ENCODE measurements around the gene DCBLD2.

Gene DCBLD2

GRCh38 chr3:98784666-98785600 lies 116.6 kb downstream of the DCBLD2 start:
- H3K4me1 ChIP-seq, result peaks cover 0 to 81% (median 4%) of the 10 kb centered on the region in 10 experiments; a peak in 9 of 20 replicates
- peaks cover 0 to 7% (median 0%) of the 10 kb centered on the region in 11 experiments; a peak in 2 of 22 replicates for H3K9me3 ChIP-seq (replicated peaks in 1 of 11)
- no peaks in the 10 kb centered on the region for H3K27me3 ChIP-seq
- peaks cover 0 to 100% (median 3%) of the 10 kb centered on the region in 11 experiments; a peak in 11 of 22 replicates for H3K36me3 ChIP-seq
- H3K9ac ChIP-seq, result no peak overlapping the region
- H3K4me3 ChIP-seq, result no peak overlapping the region
- TF ChIP-seq Cebpa-rat (IDR thresholded peaks at IDR 0.05), result peak in 3 of 11 experiments; percentile 10 to 51 (median 15); a peak in 2 of 22 replicates
- no peak overlapping the region for H3K27ac ChIP-seq
- H4K20me1 ChIP-seq, result peaks cover 0 to 97% (median 0%) of the 10 kb centered on the region in 11 experiments; a peak in 6 of 22 replicates
- peak overlapping the region in 2 of 11 experiments; percentile 25 to 51; a peak in 2 of 22 replicates for H3K4me2 ChIP-seq

- H3K9me3 ChIP-seq (replicated peaks in 1 of 11), result peaks cover 0 to 9% (median 0%) of the 10 kb centered on the region in 11 experiments; a peak in 2 of 22 replicates
- TF ChIP-seq Cebpa-rat (IDR thresholded peaks at IDR 0.05), result no peak
Measured at GRCh38 chr3:98784042-98784441, 117.5 kb downstream of the DCBLD2 start.

GRCh38 chr3:98782824-98783500 lies 118.5 kb downstream of the DCBLD2 start:
- no peak overlapping the region for H3K4me3 ChIP-seq
- no peak overlapping the region for H3K9ac ChIP-seq
- H3K27ac ChIP-seq, result no peak overlapping the region
- peaks cover 0 to 98% (median 3%) of the 10 kb centered on the region in 11 experiments; a peak in 11 of 22 replicates for H3K36me3 ChIP-seq
- peaks cover 0 to 96% (median 0%) of the 10 kb centered on the region in 11 experiments; a peak in 7 of 22 replicates for H4K20me1 ChIP-seq
- peaks cover 0 to 95% (median 20%) of the 10 kb centered on the region in 10 experiments; a peak in 14 of 20 replicates for H3K4me1 ChIP-seq
- H3K4me2 ChIP-seq, result peak overlapping the region in 3 of 11 experiments; percentile 18 to 51 (median 48); a peak in 3 of 22 replicates
- no peak for TF ChIP-seq Cebpa-rat (IDR thresholded peaks at IDR 0.05)
- no peaks in the 10 kb centered on the region for H3K27me3 ChIP-seq
- peaks cover 0 to 9% (median 0%) of the 10 kb centered on the region in 11 experiments; a peak in 2 of 22 replicates for H3K9me3 ChIP-seq (replicated peaks in 1 of 11)

More at GRCh38 chr3:98784042-98784441, 117.5 kb downstream of the DCBLD2 start:
- Histone ChIP-seq H3K4me2 (peak overlapping the region in 3 of 11 experiments; percentile 17 to 51 (median 48); a peak in 4 of 22 replicates), H3K4me1 (peaks cover 0 to 90% (median 10%) of the 10 kb centered on the region in 10 experiments; a peak in 13 of 20 replicates), H3K27me3 (no peaks in the 10 kb centered on the region), H3K9ac (no peak overlapping the region), H4K20me1 (peaks cover 0 to 96% (median 0%) of the 10 kb centered on the region in 11 experiments; a peak in 6 of 22 replicates), H3K4me3 (no peak overlapping the region), H3K36me3 (peaks cover 0 to 100% (median 3%) of the 10 kb centered on the region in 11 experiments; a peak in 11 of 22 replicates), H3K27ac (no peak overlapping the region)

GRCh38 chr3:98780343-98780742 lies 121.2 kb downstream of the DCBLD2 start:
- peak overlapping the region in 1 of 11 experiments; percentile 85; a peak in 3 of 22 replicates for H3K27ac ChIP-seq
- H3K4me1 ChIP-seq, result peaks cover 0 to 95% (median 20%) of the 10 kb centered on the region in 10 experiments; a peak in 14 of 20 replicates
- peak overlapping the region in 2 of 11 experiments; percentile 84 to 85; a peak in 4 of 22 replicates for H3K4me2 ChIP-seq
- H3K9ac ChIP-seq, result no peak overlapping the region
- H3K4me3 ChIP-seq, result no peak overlapping the region
- TF ChIP-seq Cebpa-rat (IDR thresholded peaks at IDR 0.05), result no peak
- no peaks in the 10 kb centered on the region for H3K27me3 ChIP-seq
- H3K36me3 ChIP-seq, result peaks cover 0 to 98% (median 3%) of the 10 kb centered on the region in 11 experiments; a peak in 10 of 22 replicates
- peaks cover 0 to 96% (median 0%) of the 10 kb centered on the region in 11 experiments; a peak in 7 of 22 replicates for H4K20me1 ChIP-seq
- peaks cover 0 to 9% (median 0%) of the 10 kb centered on the region in 11 experiments; a peak in 2 of 22 replicates for H3K9me3 ChIP-seq (replicated peaks in 1 of 11)

GRCh38 chr3:98779541-98780335 lies 121.8 kb downstream of the DCBLD2 start:
- Histone ChIP-seq H3K4me1 (peaks cover 0 to 95% (median 20%) of the 10 kb centered on the region in 10 experiments; a peak in 14 of 20 replicates), H4K20me1 (peaks cover 0 to 96% (median 0%) of the 10 kb centered on the region in 11 experiments; a peak in 7 of 22 replicates), H3K27ac (peak overlapping the region in 6 of 11 experiments; percentile 15 to 85 (median 68); a peak in 7 of 22 replicates), H3K4me3 (no peak overlapping the region), H3K36me3 (peaks cover 0 to 98% (median 3%) of the 10 kb centered on the region in 11 experiments; a peak in 10 of 22 replicates), H3K9me3 (replicated peaks in 1 of 11) (peaks cover 0 to 9% (median 0%) of the 10 kb centered on the region in 11 experiments; a peak in 2 of 22 replicates), H3K9ac (no peak overlapping the region), H3K4me2 (peak overlapping the region in 5 of 11 experiments; percentile 65 to 85 (median 82); a peak in 9 of 22 replicates), H3K27me3 (no peaks in the 10 kb centered on the region)
- no peak for TF ChIP-seq Cebpa-rat (IDR thresholded peaks at IDR 0.05)

- H3K9me3 ChIP-seq (replicated peaks in 1 of 11), result peaks cover 0 to 9% (median 0%) of the 10 kb centered on the region in 11 experiments; a peak in 2 of 22 replicates
- H3K4me3 ChIP-seq, result 0 out of 20 replicates have a peak overlapping the region, but pooled peaks of 1 of the 10 experiments have one; percentile 11
- H3K4me1 ChIP-seq, result peaks cover 0 to 95% (median 20%) of the 10 kb centered on the region in 10 experiments; a peak in 14 of 20 replicates
- H3K4me2 ChIP-seq, result peak overlapping the region in 7 of 11 experiments; percentile 12 to 85 (median 78); a peak in 13 of 22 replicates
- peak in 7 of 11 experiments; percentile 16 to 65 (median 23); a peak in 5 of 22 replicates for TF ChIP-seq Cebpa-rat (IDR thresholded peaks at IDR 0.05)
- H3K36me3 ChIP-seq, result peaks cover 0 to 98% (median 3%) of the 10 kb centered on the region in 11 experiments; a peak in 10 of 22 replicates
- peak overlapping the region in 5 of 11 experiments; percentile 30 to 59 (median 46); a peak in 9 of 22 replicates for H3K9ac ChIP-seq
- peaks cover 0 to 96% (median 0%) of the 10 kb centered on the region in 11 experiments; a peak in 7 of 22 replicates for H4K20me1 ChIP-seq
- no peaks in the 10 kb centered on the region for H3K27me3 ChIP-seq
- peak overlapping the region in 7 of 11 experiments; percentile 4 to 85 (median 71); a peak in 13 of 22 replicates for H3K27ac ChIP-seq
Measured at GRCh38 chr3:98778852-98779413, 122.6 kb downstream of the DCBLD2 start.

GRCh38 chr3:98778383-98778782 lies 123.1 kb downstream of the DCBLD2 start:
- Histone ChIP-seq H3K9ac (peak overlapping the region in 5 of 11 experiments; percentile 30 to 59 (median 46); a peak in 9 of 22 replicates), H3K4me3 (0 out of 20 replicates have a peak overlapping the region, but pooled peaks of 1 of the 10 experiments have one; percentile 11), H3K27me3 (no peaks in the 10 kb centered on the region), H3K27ac (peak overlapping the region in 6 of 11 experiments; percentile 26 to 85 (median 72); a peak in 13 of 22 replicates), H3K4me2 (peak overlapping the region in 7 of 11 experiments; percentile 12 to 85 (median 78); a peak in 13 of 22 replicates), H4K20me1 (peaks cover 0 to 96% (median 0%) of the 10 kb centered on the region in 11 experiments; a peak in 7 of 22 replicates), H3K36me3 (peaks cover 0 to 98% (median 3%) of the 10 kb centered on the region in 11 experiments; a peak in 10 of 22 replicates), H3K9me3 (replicated peaks in 1 of 11) (peaks cover 0 to 9% (median 0%) of the 10 kb centered on the region in 11 experiments; a peak in 2 of 22 replicates), H3K4me1 (peaks cover 0 to 95% (median 20%) of the 10 kb centered on the region in 10 experiments; a peak in 14 of 20 replicates)
- no peak for TF ChIP-seq Cebpa-rat (IDR thresholded peaks at IDR 0.05)

Data from BLaER1 treated with 17β-estradiol and CSF1 and Interleukin-3, amounts not matched to agents 10 nM and 100 nM (cell line).